Stomach (tissue), 9 donors: Measurements from ENCODE around the gene PROB1. TPM values are rescaled to one million over a fixed set of nuclear protein-coding genes. Genes with fewer than 3 reads are reported as not detected.

Source experiments
- DNase-seq, 2 donors: peaks; one replicate each; pipeline versions ENCODE4 v3.0.0 to v3.0.0-alpha.2; 2013 to 2019
- H3K27ac ChIP-seq, 5 donors: fragments of 200-600 bp in 4 of 5; sonication (generic) in 4 of 5; one replicate each; pipeline ENCODE4 v1.5.1; 2013 to 2019; ENCODE audit warnings: mild to moderate bottlenecking in 1 of 5, moderate library complexity in 1 of 5
- H3K27me3 ChIP-seq, 3 donors: fragments of 200-600 bp; sonication (generic); one replicate each; pipeline ENCODE4 v1.5.1; 2017 to 2019; ENCODE audit warnings: mixed run types in 1 of 3
- H3K36me3 ChIP-seq, 4 donors: fragments of 200-600 bp; sonication (generic); 1 replicate in 3 of 4; 2 replicates in 1 of 4; pipeline ENCODE4 v1.5.1; 2016 to 2019
- H3K4me1 ChIP-seq, 4 donors: fragments of 200-600 bp; sonication (generic); one replicate each; pipeline ENCODE4 v1.5.1; 2016 to 2019
- H3K4me3 ChIP-seq, 4 donors: fragments of 200-600 bp; sonication (generic) in 3 of 4; one replicate each; pipeline ENCODE4 v1.5.1; 2016 to 2019; ENCODE audit warnings: mild to moderate bottlenecking in 1 of 4
- H3K9me3 ChIP-seq, 4 donors: fragments of 200-600 bp; sonication (generic); one replicate each; pipeline ENCODE4 v1.5.1; 2016 to 2019
- EP300 ChIP-seq: sonication (generic); formaldehyde crosslinking; IDR thresholded peaks from one replicate; pipeline ENCODE4 v1.6.1; 2017; ENCODE audit warnings: antibody characterized with exemption
- POLR2A ChIP-seq, 4 donors: fragments of 450-650 bp; IDR thresholded peaks; one replicate each; pipeline ENCODE4 v1.6.1; 2016; ENCODE audit warnings: antibody characterized with exemption in 4 of 4, control low read depth in 2 of 4, mild to moderate bottlenecking in 1 of 4, moderate library complexity in 1 of 4
- POLR2AphosphoS5 ChIP-seq, 3 donors: sonication (generic); formaldehyde crosslinking; IDR thresholded peaks; one replicate each; pipeline ENCODE4 v1.6.1; 2016; ENCODE audit warnings: antibody characterized with exemption in 3 of 3
- WGBS, 5 donors: extraction: QIAGEN DNeasy Blood & Tissue Kit in 3 of 5; methylation state at CpG; one replicate each; pipeline versions ENCODE4 v1.1.5 to v1.1.7; 2013 to 2018; 5-methylcytosine and 5-hydroxymethylcytosine counted together
- intact Hi-C: fragments of 100-400 bp; cut with DNase I; formaldehyde crosslinking; loops from one replicate; pipeline ENCODE4 v1.15.1; 2023; ENCODE audit warnings: low total_unique reads
- polyA plus RNA-seq, 3 donors: library from polyadenylated mRNA; stranded (reverse); fragments of 200-250 nt; gene quantifications; one replicate each; pipeline ENCODE4 v1.2.3, GENCODE V29; 2013
- total RNA-seq, 5 donors: library from RNA; depleted of rRNA; stranded (reverse); fragments of >200 nt; gene quantifications; one replicate each; pipeline versions ENCODE4 v1.1.0 to v1.2.3, GENCODE V29; 2014 to 2016
- TF ChIP-seq, protein P1 (sequence below), 7 experiments: fragments of 450-650 bp in 4 of 7; fragments of 200-600 bp in 3 of 7; sonication (generic) in 3 of 7; IDR thresholded peaks; one replicate each; pipeline ENCODE4 v1.5.1; 2016 to 2019; ENCODE audit warnings: antibody characterized with exemption in 7 of 7, control low read depth in 2 of 7, mild to moderate bottlenecking in 1 of 7
- donor health status: healthy with polysubstance abuse.
- donor health status: Bipolar disorder and iron deficiency.
- donor health status: healthy.

PROB1 gene
- total and polyA plus RNA-seq, 8 donors: 0.55 to 0.89 (median 0.73) TPM; not detected in 3

DNA sequence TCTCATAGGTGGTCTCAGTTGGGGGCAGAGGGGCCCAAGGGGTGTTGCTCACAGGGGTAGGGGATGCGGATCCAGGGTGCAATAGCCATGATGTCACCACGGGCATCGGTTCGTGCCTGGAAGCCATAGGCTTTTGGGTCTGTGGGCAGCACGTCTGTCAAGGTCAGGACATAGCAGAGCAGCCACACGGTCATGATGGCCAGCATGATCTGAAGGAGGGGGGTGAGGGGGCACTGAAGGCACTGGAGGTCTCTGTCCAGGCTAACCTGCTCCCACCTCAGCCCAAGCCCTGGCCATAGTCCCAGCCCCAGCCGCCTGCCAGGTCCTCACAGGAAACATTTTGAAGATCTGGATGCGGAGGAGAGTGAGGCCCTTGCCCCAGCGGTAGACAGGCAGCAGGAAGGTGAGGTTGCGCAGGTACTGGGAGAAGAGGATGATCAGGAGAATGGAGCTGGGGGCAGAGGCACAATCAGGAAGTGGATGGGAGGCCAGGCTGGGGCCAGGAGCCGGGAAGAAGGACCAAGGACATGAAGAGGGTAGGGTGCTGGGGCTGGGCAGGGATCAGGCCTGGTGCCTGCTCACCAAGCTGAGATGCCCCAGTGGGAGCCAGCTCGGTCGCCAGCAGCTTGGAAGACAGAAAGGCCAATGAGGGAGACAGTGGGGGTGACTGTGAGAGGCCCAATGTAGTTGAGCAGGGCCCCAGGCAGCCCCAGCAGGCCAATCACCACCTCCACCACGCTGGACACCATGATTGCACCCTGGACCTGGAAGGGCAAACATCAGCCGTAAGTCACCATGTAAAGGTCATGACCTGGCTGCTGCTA lies 15.1 kb downstream of the PROB1 start:
- TF ChIP-seq, protein P1, sequence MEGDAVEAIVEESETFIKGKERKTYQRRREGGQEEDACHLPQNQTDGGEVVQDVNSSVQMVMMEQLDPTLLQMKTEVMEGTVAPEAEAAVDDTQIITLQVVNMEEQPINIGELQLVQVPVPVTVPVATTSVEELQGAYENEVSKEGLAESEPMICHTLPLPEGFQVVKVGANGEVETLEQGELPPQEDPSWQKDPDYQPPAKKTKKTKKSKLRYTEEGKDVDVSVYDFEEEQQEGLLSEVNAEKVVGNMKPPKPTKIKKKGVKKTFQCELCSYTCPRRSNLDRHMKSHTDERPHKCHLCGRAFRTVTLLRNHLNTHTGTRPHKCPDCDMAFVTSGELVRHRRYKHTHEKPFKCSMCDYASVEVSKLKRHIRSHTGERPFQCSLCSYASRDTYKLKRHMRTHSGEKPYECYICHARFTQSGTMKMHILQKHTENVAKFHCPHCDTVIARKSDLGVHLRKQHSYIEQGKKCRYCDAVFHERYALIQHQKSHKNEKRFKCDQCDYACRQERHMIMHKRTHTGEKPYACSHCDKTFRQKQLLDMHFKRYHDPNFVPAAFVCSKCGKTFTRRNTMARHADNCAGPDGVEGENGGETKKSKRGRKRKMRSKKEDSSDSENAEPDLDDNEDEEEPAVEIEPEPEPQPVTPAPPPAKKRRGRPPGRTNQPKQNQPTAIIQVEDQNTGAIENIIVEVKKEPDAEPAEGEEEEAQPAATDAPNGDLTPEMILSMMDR (IDR thresholded peaks at IDR 0.05): no peak
- no peak for TF ChIP-seq POLR2AphosphoS5 (IDR thresholded peaks at IDR 0.05)
- no peak for TF ChIP-seq EP300
- TF ChIP-seq POLR2A (IDR thresholded peaks at IDR 0.05): no peak
- 84 to 89% (median 86%) methylated on average over 15 of the region's 15 CpGs for WGBS, 5 donors
- Histone ChIP-seq H3K4me3 (no peak overlapping the region), H3K27me3 (no peaks in the 10 kb centered on the region), H3K9me3 (no peaks in the 10 kb centered on the region), H3K4me1 (peaks cover 18 to 41% (median 29%) of the 10 kb centered on the region in 4 donors), H3K27ac (no peak overlapping the region), H3K36me3 (peaks cover 0 to 11% (median 5%) of the 10 kb centered on the region in 4 donors)
- intact Hi-C loops: no loop called here
- DNase-seq: no peak

GRCh38 chr5:139378941-139379361 lies 16.0 kb downstream of the PROB1 start:
- peaks cover 0 to 15% (median 6%) of the 10 kb centered on the region in 4 donors for H3K36me3 ChIP-seq
- peaks cover 9 to 32% (median 22%) of the 10 kb centered on the region in 4 donors for H3K4me1 ChIP-seq
- intact Hi-C loops: no loop called here
- no peaks in the 10 kb centered on the region for H3K9me3 ChIP-seq
- no peak for DNase-seq
- H3K27me3 ChIP-seq: no peaks in the 10 kb centered on the region
- H3K4me3 ChIP-seq: no peak overlapping the region
- WGBS, 5 donors: 33 to 59% (median 48%) methylated on average over 12 to 13 of the region's 13 CpGs
- H3K27ac ChIP-seq: peak overlapping the region in 1 of 5 donors; percentile 19
- no peak for TF ChIP-seq POLR2A (IDR thresholded peaks at IDR 0.05)
- no peak for TF ChIP-seq EP300
- TF ChIP-seq, protein P1 (IDR thresholded peaks at IDR 0.05): no peak
- peak in 1 of 3 donors; percentile 32 for TF ChIP-seq POLR2AphosphoS5 (IDR thresholded peaks at IDR 0.05)

DNA sequence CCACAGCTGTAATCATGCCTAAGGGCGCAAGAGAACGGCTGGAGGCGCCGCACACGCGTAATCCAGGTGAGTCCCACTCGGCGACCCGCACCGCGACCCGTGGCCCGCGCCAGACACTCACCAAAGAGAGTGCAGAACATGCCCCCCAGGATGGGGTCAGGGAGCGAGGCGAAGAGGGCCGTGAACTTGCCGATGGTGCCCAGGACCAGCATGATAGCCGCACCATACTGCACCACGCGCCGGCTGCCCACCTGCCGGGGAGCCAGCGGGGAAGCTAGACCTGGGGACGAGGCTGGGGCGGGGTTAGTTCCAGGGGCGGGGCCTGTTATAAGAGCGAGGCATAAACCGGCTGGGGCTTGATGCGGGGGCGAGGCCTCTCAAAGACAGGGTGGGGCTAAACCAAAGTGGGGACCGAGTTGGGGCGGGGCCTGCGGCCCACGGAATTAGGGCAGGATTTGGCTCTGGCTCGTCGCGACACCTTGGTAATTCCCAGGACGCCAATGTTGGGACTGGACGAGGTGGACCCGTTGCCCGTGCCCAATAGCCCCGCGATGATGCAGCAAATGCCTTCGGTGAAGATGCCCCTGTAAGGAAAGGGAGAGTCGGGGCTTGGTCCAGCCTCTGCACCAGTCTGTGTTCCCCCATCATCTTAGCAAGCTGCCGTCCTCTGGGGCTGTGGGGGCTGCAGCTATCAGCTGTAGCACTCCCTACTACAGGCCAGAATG lies 16.6 kb downstream of the PROB1 start:
- 56 to 69% (median 66%) methylated on average over 44 to 47 of the region's 47 CpGs for WGBS, 5 donors
- no peak for DNase-seq
- H3K27me3 ChIP-seq: no peaks in the 10 kb centered on the region
- no peak overlapping the region for H3K4me3 ChIP-seq
- TF ChIP-seq POLR2AphosphoS5 (IDR thresholded peaks at IDR 0.05): no peak
- intact Hi-C loops: no loop called here
- H3K9me3 ChIP-seq: no peaks in the 10 kb centered on the region
- H3K27ac ChIP-seq: peak overlapping the region in 1 of 5 donors; percentile 19
- peaks cover 4 to 35% (median 18%) of the 10 kb centered on the region in 4 donors for H3K4me1 ChIP-seq
- H3K36me3 ChIP-seq: peaks cover 0 to 22% (median 9%) of the 10 kb centered on the region in 4 donors

DNA sequence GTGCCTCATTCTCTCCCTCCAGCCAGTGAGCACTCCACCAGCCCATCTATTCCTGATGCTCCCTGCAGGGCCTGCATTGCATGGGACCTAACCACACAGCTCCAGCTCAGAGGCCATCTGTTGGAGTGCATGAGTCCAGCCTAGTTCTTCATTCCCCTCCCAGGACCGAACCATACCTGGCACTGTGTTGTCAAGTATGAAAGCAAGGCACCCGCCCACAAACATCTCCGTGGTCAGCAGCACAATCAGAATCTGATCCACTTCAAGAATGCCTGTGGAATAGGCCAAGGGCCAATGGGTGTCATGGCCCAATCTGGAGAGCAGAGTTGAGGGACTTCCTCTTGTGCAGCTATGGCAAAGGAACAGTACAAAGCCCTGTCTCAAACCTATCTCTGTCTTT lies 17.7 kb downstream of the PROB1 start:
- 69 to 93% (median 77%) methylated on average over 3 of the region's 3 CpGs for WGBS, 5 donors
- Histone ChIP-seq H3K4me1 (peaks cover 0 to 31% (median 16%) of the 10 kb centered on the region in 4 donors), H3K27ac (no peak overlapping the region), H3K36me3 (peaks cover 0 to 32% (median 17%) of the 10 kb centered on the region in 4 donors), H3K9me3 (no peaks in the 10 kb centered on the region), H3K4me3 (no peak overlapping the region), H3K27me3 (no peaks in the 10 kb centered on the region)
- intact Hi-C loops: no loop called here
- no peak for TF ChIP-seq EP300
- TF ChIP-seq POLR2A (IDR thresholded peaks at IDR 0.05): no peak
- TF ChIP-seq POLR2AphosphoS5 (IDR thresholded peaks at IDR 0.05): no peak
- TF ChIP-seq, protein P1 (IDR thresholded peaks at IDR 0.05): no peak
- no peak for DNase-seq
